ENCODE measurements around the gene AGPS. TPM values are rescaled to one million over a fixed set of nuclear protein-coding genes. Genes with fewer than 3 reads are reported as not detected.

Gene AGPS
- total RNA-seq, 1 experiment from 2014 or later, result 60.9 TPM

- TF ChIP-seq CTCF (conservative IDR thresholded peaks at IDR 0.05), result no peak
- no peaks in the 10 kb centered on the region for H3K79me2 ChIP-seq (ENCODE audit: insufficient read depth, low read length)
- Mint-ChIP-seq H3K27ac (peak overlapping the region in 1 of 3 experiments; percentile 7; a peak in 1 of 7 replicates), H3K4me3 (no peak overlapping the region), H3K27me3 (ENCODE audit: low read depth) (no peaks in the 10 kb centered on the region), H3K4me1 (peaks cover 21 to 30% of the 10 kb centered on the region in 2 experiments), H3K9me3 (no peaks in the 10 kb centered on the region), H3K36me3 (ENCODE audit: insufficient read depth in 1 of 3, low read depth in 3 of 3) (peaks cover 0 to 4% (median under 1%) of the 10 kb centered on the region in 3 experiments; a peak in 3 of 7 replicates)
- H3K4ac ChIP-seq (ENCODE audit: low read depth, low read length), result no peak overlapping the region
- no peaks in the 10 kb centered on the region for H3K79me1 ChIP-seq (ENCODE audit: insufficient read depth, low read depth, low read length, poor library complexity, severe bottlenecking)
- peaks cover 2% of the 10 kb centered on the region; the same call in 1 of the 2 replicates for H3K4me1 ChIP-seq (ENCODE audit: insufficient read depth, low read length)
- no peaks in the 10 kb centered on the region for H3K23me2 ChIP-seq (ENCODE audit: insufficient read length, low read depth, low read length, poor library complexity, severe bottlenecking)
- WGBS (ENCODE audit: extremely low coverage, insufficient read length, low lambda C conversion rate), result no CpG with 5 or more reads among the region's 2 CpGs
- H3K27me3 ChIP-seq (ENCODE audit: insufficient read depth, low read length), result no peaks in the 10 kb centered on the region
- no peak overlapping the region for H3K9ac ChIP-seq (ENCODE audit: extremely low read depth, insufficient read length, low read length)
- no peak for DNase-seq
- H3K23ac ChIP-seq (ENCODE audit: insufficient read length, low read depth, low read length), result no peak overlapping the region
- no peak overlapping the region for H3K4me2 ChIP-seq (ENCODE audit: insufficient read depth, insufficient read length, low read length)
- H3K56ac ChIP-seq (ENCODE audit: insufficient read length, low read depth, low read length), result no peak overlapping the region
- H4K5ac ChIP-seq (ENCODE audit: insufficient read length, low read depth, low read length), result no peak overlapping the region
- H3K14ac ChIP-seq (ENCODE audit: insufficient read depth, low read length), result no peak overlapping the region
- H4K91ac ChIP-seq (ENCODE audit: insufficient read length, low read depth, low read length), result no peak overlapping the region
- no peak overlapping the region for H2BK20ac ChIP-seq (ENCODE audit: low read depth, low read length, poor library complexity, severe bottlenecking)
- no peak overlapping the region for H3K27ac ChIP-seq (ENCODE audit: insufficient read length, low read depth, low read length)
- H2BK5ac ChIP-seq (ENCODE audit: insufficient read length, low read length), result no peak overlapping the region
- H2BK120ac ChIP-seq (ENCODE audit: low read depth, low read length, poor library complexity, severe bottlenecking), result no peak overlapping the region
- no peak overlapping the region for H2BK15ac ChIP-seq (ENCODE audit: low read depth, low read length)
- no peak overlapping the region for H4K8ac ChIP-seq (replicated peaks; ENCODE audit: insufficient read length, low read depth, low read length)
- no peak overlapping the region for H2AFZ ChIP-seq (ENCODE audit: low read length)
- H3K18ac ChIP-seq (ENCODE audit: insufficient read length, low read depth, low read length), result no peak overlapping the region
- no peaks in the 10 kb centered on the region for H3K9me3 ChIP-seq (ENCODE audit: control insufficient read depth, low read depth, low read length)
- H4K20me1 ChIP-seq (ENCODE audit: control insufficient read depth, insufficient read depth, insufficient read length), result no peaks in the 10 kb centered on the region
- H2AK5ac ChIP-seq (ENCODE audit: insufficient read length, low read length), result no peak overlapping the region
- H2BK12ac ChIP-seq (ENCODE audit: insufficient read length, low read depth, low read length), result no peak overlapping the region
- H3T11ph ChIP-seq (ENCODE audit: low read length), result no peak overlapping the region
Observed at GRCh38 chr2:177518754-177519153, 126.2 kb downstream of the AGPS start.
